Ascending aorta (tissue), 2 donors: ENCODE data around the gene BRD9. TPM values are rescaled to one million over a fixed set of nuclear protein-coding genes. Genes with fewer than 3 reads are reported as not detected.

Experiments
- DNase-seq, 2 donors: peaks; one replicate each; pipeline ENCODE4 v3.0.0-alpha.2; 2019; ENCODE audit warnings: low spot score in 2 of 2
- H3K27ac ChIP-seq, 2 donors: fragments of 200-600 bp; sonication (generic); one replicate each; pipeline ENCODE4 v1.5.1; 2016 to 2017; ENCODE audit warnings: mild to moderate bottlenecking in 1 of 2
- H3K27me3 ChIP-seq: fragments of 200-600 bp; sonication (generic); one replicate; pipeline ENCODE4 v1.5.1; 2017
- H3K36me3 ChIP-seq, 2 donors: fragments of 200-600 bp; sonication (generic); one replicate each; pipeline ENCODE4 v1.5.1; 2016
- H3K4me1 ChIP-seq, 2 donors: fragments of 200-600 bp; sonication (generic); one replicate each; pipeline ENCODE4 v1.5.1; 2016 to 2017; ENCODE audit warnings: mild to moderate bottlenecking in 1 of 2
- H3K4me3 ChIP-seq, 2 donors: fragments of 200-600 bp; sonication (generic); one replicate each; pipeline ENCODE4 v1.5.1; 2016 to 2017; ENCODE audit warnings: mild to moderate bottlenecking in 1 of 2
- H3K9me3 ChIP-seq, 2 donors: fragments of 200-600 bp; sonication (generic); one replicate each; pipeline ENCODE4 v1.5.1; 2016
- intact Hi-C: fragments of 100-400 bp; cut with DNase I; formaldehyde crosslinking; loops from one replicate; pipeline ENCODE4 v1.15.1; 2023
- total RNA-seq: library from RNA; depleted of rRNA; stranded (reverse); fragments of >200 nt; gene quantifications from one replicate; pipeline ENCODE4 v1.1.0, GENCODE V29; 2016
- TF ChIP-seq, protein P1 (sequence below), 3 experiments: fragments of 200-600 bp in 2 of 3; fragments of 450-650 bp in 1 of 3; sonication (generic) in 2 of 3; IDR thresholded peaks; one replicate each; pipeline ENCODE4 v1.5.1; 2016 to 2019; ENCODE audit warnings: antibody characterized with exemption in 3 of 3, mild to moderate bottlenecking in 1 of 3, moderate library complexity in 1 of 3

Gene BRD9
- total RNA-seq, 1 donor from 2014 or later = 13.6 TPM

DNA sequence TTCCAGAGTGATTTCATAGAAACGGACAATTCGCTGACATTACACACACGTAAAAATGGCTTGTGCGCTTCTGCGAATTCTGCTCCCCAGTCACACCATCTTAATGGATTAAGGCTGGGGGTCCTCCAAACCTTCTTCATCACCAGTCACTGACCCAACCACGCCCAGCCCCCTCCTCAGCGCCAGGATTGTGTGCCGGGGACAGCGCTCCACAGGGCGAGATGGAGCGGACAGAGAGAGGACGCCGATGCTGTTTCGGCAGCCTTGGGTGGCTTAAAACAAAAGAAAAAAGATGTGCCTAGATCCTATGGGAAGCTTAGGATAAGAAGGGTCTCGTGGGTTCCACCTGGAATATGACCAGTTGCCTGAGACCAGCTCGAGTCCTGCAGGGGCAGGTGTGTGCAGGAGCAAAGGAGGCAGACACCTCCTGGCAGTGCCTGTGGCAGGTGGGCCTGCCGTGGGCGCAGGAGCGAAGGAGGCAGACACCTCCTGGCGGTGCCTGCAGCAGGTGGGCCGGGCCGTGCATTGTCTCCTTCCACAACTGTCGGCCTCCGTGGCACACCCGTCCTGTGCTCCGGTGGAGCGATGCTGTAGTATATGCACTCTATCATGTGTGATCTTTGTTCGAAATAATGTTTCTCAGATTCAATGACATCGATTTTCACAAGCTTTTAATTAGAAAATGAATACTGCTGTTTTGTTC, 20.9 kb downstream of the BRD9 start:
- DNase-seq = no peak
- TF ChIP-seq, protein P1, sequence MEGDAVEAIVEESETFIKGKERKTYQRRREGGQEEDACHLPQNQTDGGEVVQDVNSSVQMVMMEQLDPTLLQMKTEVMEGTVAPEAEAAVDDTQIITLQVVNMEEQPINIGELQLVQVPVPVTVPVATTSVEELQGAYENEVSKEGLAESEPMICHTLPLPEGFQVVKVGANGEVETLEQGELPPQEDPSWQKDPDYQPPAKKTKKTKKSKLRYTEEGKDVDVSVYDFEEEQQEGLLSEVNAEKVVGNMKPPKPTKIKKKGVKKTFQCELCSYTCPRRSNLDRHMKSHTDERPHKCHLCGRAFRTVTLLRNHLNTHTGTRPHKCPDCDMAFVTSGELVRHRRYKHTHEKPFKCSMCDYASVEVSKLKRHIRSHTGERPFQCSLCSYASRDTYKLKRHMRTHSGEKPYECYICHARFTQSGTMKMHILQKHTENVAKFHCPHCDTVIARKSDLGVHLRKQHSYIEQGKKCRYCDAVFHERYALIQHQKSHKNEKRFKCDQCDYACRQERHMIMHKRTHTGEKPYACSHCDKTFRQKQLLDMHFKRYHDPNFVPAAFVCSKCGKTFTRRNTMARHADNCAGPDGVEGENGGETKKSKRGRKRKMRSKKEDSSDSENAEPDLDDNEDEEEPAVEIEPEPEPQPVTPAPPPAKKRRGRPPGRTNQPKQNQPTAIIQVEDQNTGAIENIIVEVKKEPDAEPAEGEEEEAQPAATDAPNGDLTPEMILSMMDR (IDR thresholded peaks at IDR 0.05) = no peak
- no peaks in the 10 kb centered on the region for H3K4me1 ChIP-seq
- H3K4me3 ChIP-seq = no peak overlapping the region
- H3K9me3 ChIP-seq = no peaks in the 10 kb centered on the region
- H3K27ac ChIP-seq = no peak overlapping the region
- intact Hi-C loops = no loop called here
- H3K36me3 ChIP-seq = peaks cover 91 to 93% of the 10 kb centered on the region in 2 donors
- no peaks in the 10 kb centered on the region for H3K27me3 ChIP-seq

- H3K9me3 ChIP-seq = no peaks in the 10 kb centered on the region
- H3K36me3 ChIP-seq = peaks cover 87 to 91% of the 10 kb centered on the region in 2 donors
- H3K27ac ChIP-seq = no peak overlapping the region
- TF ChIP-seq, protein P1 (IDR thresholded peaks at IDR 0.05) = no peak
- H3K4me1 ChIP-seq = no peaks in the 10 kb centered on the region
- DNase-seq = no peak
- H3K27me3 ChIP-seq = no peaks in the 10 kb centered on the region
- intact Hi-C loops = no loop called here
- H3K4me3 ChIP-seq = no peak overlapping the region
Observed at GRCh38 chr5:870956-871355, 21.6 kb downstream of the BRD9 start.

DNA sequence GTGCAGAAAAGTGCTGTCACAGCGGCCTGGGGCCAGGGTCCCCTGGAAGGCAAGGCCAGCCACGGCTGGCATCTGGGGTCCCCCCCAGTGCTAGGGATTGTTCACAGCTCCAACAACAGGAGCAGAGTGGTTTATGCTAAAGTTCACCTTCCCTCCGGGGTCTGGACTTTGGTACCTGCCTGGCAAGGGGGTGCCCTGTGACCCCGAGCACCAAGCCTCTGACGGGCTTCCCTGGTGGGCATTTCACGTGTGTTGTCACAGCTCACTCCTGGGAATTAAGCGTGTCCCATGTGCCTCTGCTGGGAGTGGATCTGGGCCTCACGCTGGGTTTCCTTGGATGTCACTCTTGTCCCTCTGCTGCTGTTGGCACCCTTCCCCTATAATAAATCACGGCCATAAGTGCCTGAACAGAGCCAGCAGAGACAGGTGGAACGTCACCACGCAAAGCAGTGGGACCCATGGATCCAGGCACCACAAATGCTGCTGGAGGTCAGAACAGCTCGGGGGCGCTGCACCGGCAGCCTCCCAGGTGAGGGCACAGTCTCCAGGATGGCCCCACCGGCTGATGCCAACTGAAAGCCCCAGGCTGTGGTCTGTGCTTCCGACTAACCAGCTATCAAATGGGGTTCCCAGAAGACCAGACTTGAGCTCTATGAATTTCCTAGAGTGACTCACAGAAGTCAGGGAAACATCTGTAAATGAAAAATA, 24.0 kb downstream of the BRD9 start:
- Histone ChIP-seq H3K27me3 (no peaks in the 10 kb centered on the region), H3K4me1 (no peaks in the 10 kb centered on the region), H3K27ac (no peak overlapping the region), H3K9me3 (no peaks in the 10 kb centered on the region), H3K4me3 (no peak overlapping the region), H3K36me3 (peaks cover 91 to 92% of the 10 kb centered on the region in 2 donors)
- DNase-seq = no peak
- intact Hi-C loops = no loop called here
- TF ChIP-seq, protein P1 (IDR thresholded peaks at IDR 0.05) = no peak

DNA sequence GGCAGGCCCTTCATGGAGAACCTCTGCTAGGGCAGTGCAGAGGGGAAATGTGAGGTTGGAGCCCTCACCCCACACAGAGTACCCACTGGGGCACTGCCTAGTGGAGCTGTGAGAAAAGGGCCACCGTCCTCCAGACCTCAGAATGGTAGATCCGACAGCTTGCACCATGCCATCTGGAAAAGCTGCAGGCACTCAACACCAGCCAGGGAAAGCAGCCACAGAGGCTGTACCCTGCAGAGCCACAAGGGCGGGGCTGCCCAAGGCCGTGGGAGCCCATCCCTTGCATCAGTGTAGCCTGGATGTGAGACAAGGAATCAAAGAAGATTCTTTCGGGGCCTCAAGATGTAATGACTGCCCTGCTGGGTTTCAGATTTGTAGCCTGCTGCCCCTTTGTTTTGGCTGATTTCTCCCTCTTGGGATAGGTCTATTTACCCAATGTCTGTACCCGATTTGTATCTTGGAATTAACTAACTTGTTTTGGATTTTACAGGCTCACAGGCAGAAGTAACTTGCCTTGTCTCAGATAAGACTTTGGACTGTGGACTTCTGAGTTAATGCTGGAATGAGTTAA, 25.2 kb downstream of the BRD9 start:
- Histone ChIP-seq H3K36me3 (peaks cover 89 to 98% of the 10 kb centered on the region in 2 donors), H3K27ac (no peak overlapping the region), H3K27me3 (no peaks in the 10 kb centered on the region), H3K4me3 (no peak overlapping the region), H3K4me1 (no peaks in the 10 kb centered on the region), H3K9me3 (no peaks in the 10 kb centered on the region)
- DNase-seq = no peak
- TF ChIP-seq, protein P1 (IDR thresholded peaks at IDR 0.05) = no peak
- intact Hi-C loops = no loop called here

- TF ChIP-seq, protein P1 (IDR thresholded peaks at IDR 0.05) = no peak
- Histone ChIP-seq H3K4me3 (no peak overlapping the region), H3K9me3 (no peaks in the 10 kb centered on the region), H3K36me3 (peaks cover 77 to 82% of the 10 kb centered on the region in 2 donors), H3K4me1 (no peaks in the 10 kb centered on the region), H3K27me3 (no peaks in the 10 kb centered on the region), H3K27ac (no peak overlapping the region)
- DNase-seq = no peak
- intact Hi-C loops = no loop called here
Observed at GRCh38 chr5:865771-866170, 26.8 kb downstream of the BRD9 start.
